Pancreas (tissue), 10 donors: ENCODE results near the gene RBP2. TPM values are rescaled to one million over a fixed set of nuclear protein-coding genes. Genes with fewer than 3 reads are reported as not detected.
A peak's percentile ranks its signal among the peaks of the same experiment; 100 is the strongest.
"Not testable (repeated sequence)": the region's sequence is repeated elsewhere in the genome, so short reads cannot be mapped to it uniquely, and the experiment has no call there.

Experiments
- ATAC-seq, 4 donors: fragments of 200-7000 bp; cut with Tn5 transposase; one replicate each; pipeline versions ENCODE4 v1.8.0 to v1.9.1; 2020; ENCODE audit warnings: mild to moderate bottlenecking in 4 of 4, moderate library complexity in 4 of 4
- DNase-seq, 6 donors: peaks; one replicate each; pipeline ENCODE4 v3.0.0-alpha.2; 2020
- FAIRE-seq: peaks from 2 replicates; lab custom pipeline; 2012; peaks lifted over from hg19 to GRCh38; lab: Jason Lieb, UNC
- H3K27ac ChIP-seq, 4 donors: fragments of 200-600 bp; sonication (generic); 1 replicate in 3 of 4; 2 replicates in 1 of 4; pipeline versions ENCODE4 v1.5.0 to v1.8.0; 2020
- H3K27me3 ChIP-seq, 4 donors: fragments of 200-600 bp; one replicate each; pipeline ENCODE4 v1.8.0; 2021
- H3K36me3 ChIP-seq, 3 donors: fragments of 200-600 bp; sonication (generic) in 1 of 3; one replicate each; pipeline versions ENCODE4 v1.5.0 to v1.8.0; 2020 to 2021
- H3K4me1 ChIP-seq, 3 donors: fragments of 200-600 bp; one replicate each; pipeline ENCODE4 v1.8.0; 2021
- H3K4me3 ChIP-seq, 4 donors: fragments of 200-600 bp; sonication (generic) in 2 of 4; one replicate each; pipeline versions ENCODE4 v1.5.0 to v1.8.0; 2020 to 2021
- H3K9me3 ChIP-seq, 4 donors: fragments of 200-600 bp; one replicate each; pipeline ENCODE4 v1.8.0; 2021
- WGBS, 2 donors: extraction: QIAGEN DNeasy Blood & Tissue Kit; methylation state at CpG; one replicate each; pipeline ENCODE4 v1.1.7; 2013; 5-methylcytosine and 5-hydroxymethylcytosine counted together
- intact Hi-C, 3 donors: fragments of 100-400 bp; cut with DNase I; formaldehyde crosslinking; loops; one replicate each; pipeline versions ENCODE4 v1.11.1 to v1.14.2; 2022
- polyA plus RNA-seq, 2 donors: library from polyadenylated mRNA; stranded (reverse); fragments of 200-250 nt; gene quantifications; one replicate each; pipeline ENCODE4 v1.2.3, GENCODE V29; 2013
- total RNA-seq, 6 donors: library from RNA; stranded (reverse); fragmentation: NEBNext Ultra II Directional in 4 of 6; extraction: Animal tissue kit (Norgen Biotek cat#: 25700) in 4 of 6; gene quantifications; one replicate each; pipeline versions ENCODE4 v1.2.1 to v1.2.4, GENCODE V29; 2021 to 2023
- TF ChIP-seq, protein P1 (sequence below), 4 donors: fragments of 200-600 bp; sonication (generic) in 3 of 4; IDR thresholded peaks; one replicate each; pipeline versions ENCODE4 v1.5.0 to v1.8.0; 2021; ENCODE audit warnings: antibody characterized with exemption in 4 of 4
- donor health status: healthy with polysubstance abuse.
- donor health status: DM: no; HTN: no; CAD: no; lungs with moderate emphysema.
- donor health status: DM: no; HTN: no; CAD: no.
- donor health status: control.
- donor health status: control.
- donor health status: Bipolar disorder and iron deficiency.
- donor health status: DM: yes; HTN: yes; CAD: no.
- donor health status: DM: no; HTN: no; CAD: no.
- donor health status: DM: no; HTN: no; CAD: no.
- donor health status: DM: yes; HTN: yes; CAD: no.

Gene RBP2
- total and polyA plus RNA-seq, 8 donors, result 0.38 to 7.5 (median 1.4) TPM; not detected in 3

GRCh38 chr3:139421040-139421439 lies 55.3 kb downstream of the RBP2 start:
- WGBS, 2 donors, result 9 to 13% methylated on average over 1 of the region's 1 CpG
- DNase-seq (no peak), ATAC-seq (peak in 3 of 4 donors; percentile 32 to 44 (median 38)), FAIRE-seq (no peak)
- no peaks in the 10 kb centered on the region for H3K36me3 ChIP-seq
- no peaks in the 10 kb centered on the region for H3K9me3 ChIP-seq
- no peaks in the 10 kb centered on the region for H3K27me3 ChIP-seq
- peaks cover 13 to 17% (median 14%) of the 10 kb centered on the region in 3 donors for H3K4me1 ChIP-seq
- H3K27ac ChIP-seq, result peak overlapping the region in 2 of 4 donors; percentile 31 to 50
- H3K4me3 ChIP-seq, result no peak overlapping the region
- TF ChIP-seq, protein P1, sequence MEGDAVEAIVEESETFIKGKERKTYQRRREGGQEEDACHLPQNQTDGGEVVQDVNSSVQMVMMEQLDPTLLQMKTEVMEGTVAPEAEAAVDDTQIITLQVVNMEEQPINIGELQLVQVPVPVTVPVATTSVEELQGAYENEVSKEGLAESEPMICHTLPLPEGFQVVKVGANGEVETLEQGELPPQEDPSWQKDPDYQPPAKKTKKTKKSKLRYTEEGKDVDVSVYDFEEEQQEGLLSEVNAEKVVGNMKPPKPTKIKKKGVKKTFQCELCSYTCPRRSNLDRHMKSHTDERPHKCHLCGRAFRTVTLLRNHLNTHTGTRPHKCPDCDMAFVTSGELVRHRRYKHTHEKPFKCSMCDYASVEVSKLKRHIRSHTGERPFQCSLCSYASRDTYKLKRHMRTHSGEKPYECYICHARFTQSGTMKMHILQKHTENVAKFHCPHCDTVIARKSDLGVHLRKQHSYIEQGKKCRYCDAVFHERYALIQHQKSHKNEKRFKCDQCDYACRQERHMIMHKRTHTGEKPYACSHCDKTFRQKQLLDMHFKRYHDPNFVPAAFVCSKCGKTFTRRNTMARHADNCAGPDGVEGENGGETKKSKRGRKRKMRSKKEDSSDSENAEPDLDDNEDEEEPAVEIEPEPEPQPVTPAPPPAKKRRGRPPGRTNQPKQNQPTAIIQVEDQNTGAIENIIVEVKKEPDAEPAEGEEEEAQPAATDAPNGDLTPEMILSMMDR (IDR thresholded peaks at IDR 0.05), result no peak
- intact Hi-C loops, result no loop called here

- H3K27me3 ChIP-seq, result no peaks in the 10 kb centered on the region
- no peaks in the 10 kb centered on the region for H3K9me3 ChIP-seq
- no peak for ATAC-seq
- no peak overlapping the region for H3K27ac ChIP-seq
- DNase-seq, result no peak
- intact Hi-C loops, result no loop called here
- 95 to 100% methylated on average over 2 of the region's 2 CpGs for WGBS, 2 donors
- no peaks in the 10 kb centered on the region for H3K36me3 ChIP-seq
- no peak for FAIRE-seq
- TF ChIP-seq, protein P1 (IDR thresholded peaks at IDR 0.05), result no peak
- peaks cover 0 to 9% (median 9%) of the 10 kb centered on the region in 3 donors for H3K4me1 ChIP-seq
- no peak overlapping the region for H3K4me3 ChIP-seq
These were observed 58.2 kb downstream of the RBP2 start for GRCh38 chr3:139418144-139418543.

DNA sequence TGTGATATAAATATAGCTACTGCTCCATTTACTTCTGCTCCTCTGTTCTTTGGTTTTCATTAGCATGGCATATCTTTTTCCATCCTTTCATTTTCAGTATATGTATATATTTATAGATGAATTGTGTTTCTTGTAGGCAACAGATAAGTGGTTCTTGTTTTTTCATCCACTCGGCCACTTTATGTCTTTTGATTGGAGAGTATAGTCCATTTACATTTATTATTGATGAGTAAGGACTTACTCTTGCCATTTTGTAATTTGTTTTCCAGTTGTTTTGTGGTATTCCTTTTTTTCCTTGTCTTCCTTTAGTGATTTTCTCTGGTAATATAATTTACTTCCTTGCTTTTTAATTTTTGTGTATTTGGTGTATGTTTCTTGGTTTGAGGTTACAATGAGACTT lies 60.0 kb downstream of the RBP2 start:
- intact Hi-C loops, result no loop called here
- Histone ChIP-seq H3K9me3 (no peaks in the 10 kb centered on the region), H3K36me3 (no peaks in the 10 kb centered on the region), H3K27me3 (no peaks in the 10 kb centered on the region), H3K27ac (no peak overlapping the region), H3K4me3 (no peak overlapping the region), H3K4me1 (peaks cover 0 to 7% (median 5%) of the 10 kb centered on the region in 3 donors)
- FAIRE-seq, result no peak
- no peak for ATAC-seq
- 92 to 97% methylated on average over 1 of the region's 1 CpG for WGBS, 2 donors
- no peak for DNase-seq
- TF ChIP-seq, protein P1 (IDR thresholded peaks at IDR 0.05), result no peak

DNA sequence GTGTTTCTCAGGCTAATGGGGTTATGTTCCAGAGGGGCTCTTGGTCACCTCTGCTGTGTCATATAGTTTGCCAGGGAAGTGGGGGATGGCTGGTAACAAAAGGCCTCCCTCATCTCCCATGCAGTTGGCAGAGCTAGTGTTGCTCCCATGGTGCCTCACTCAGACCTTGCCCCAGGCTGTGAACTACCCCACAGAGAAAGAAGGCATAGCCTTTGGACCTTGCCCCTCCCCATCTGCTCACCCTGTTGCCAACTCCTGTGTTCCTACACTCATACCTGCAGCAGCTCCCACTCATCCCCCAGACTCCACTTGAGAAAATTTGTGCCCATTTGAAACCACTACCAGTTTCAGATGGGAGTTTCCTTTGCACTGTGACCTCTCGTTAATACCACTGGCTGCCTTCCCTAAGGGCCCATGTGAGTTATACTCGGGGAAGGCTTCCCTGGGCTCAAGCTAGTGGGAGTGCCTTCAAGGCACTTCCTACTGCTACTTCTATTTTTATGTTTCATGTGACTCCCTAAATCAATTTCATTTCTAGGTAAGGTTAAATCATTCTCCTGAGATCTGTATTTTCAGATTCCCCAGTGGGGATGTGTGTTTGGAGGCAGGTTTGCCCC lies 61.6 kb downstream of the RBP2 start:
- DNase-seq (no peak), ATAC-seq (peak in 1 of 4 donors; percentile 31), FAIRE-seq (no peak)
- H3K9me3 ChIP-seq, result no peaks in the 10 kb centered on the region
- 75 to 81% methylated on average over 2 of the region's 2 CpGs for WGBS, 2 donors
- no peaks in the 10 kb centered on the region for H3K4me1 ChIP-seq
- no peak overlapping the region for H3K4me3 ChIP-seq
- intact Hi-C loops, result no loop called here
- no peaks in the 10 kb centered on the region for H3K36me3 ChIP-seq
- H3K27ac ChIP-seq, result no peak overlapping the region
- TF ChIP-seq, protein P1 (IDR thresholded peaks at IDR 0.05), result no peak
- H3K27me3 ChIP-seq, result no peaks in the 10 kb centered on the region

- DNase-seq, H3K4me3 ChIP-seq, H3K9me3 ChIP-seq, ATAC-seq, H3K4me1 ChIP-seq, H3K27me3 ChIP-seq, intact Hi-C loops, H3K27ac ChIP-seq, FAIRE-seq, H3K36me3 ChIP-seq: not testable (repeated sequence)
These were observed 63.4 kb downstream of the RBP2 start for GRCh38 chr3:139412891-139413290.

Other genes starting within 250 kb of the RBP2 start
- 10 to 100 TPM; 17.3 to 27.2 (median 18.8) TPM for gene MRPS22, start 132.5 kb downstream of the RBP2 start, total RNA-seq
- gene MRPS22, start 132.5 kb downstream of the RBP2 start, polyA plus RNA-seq, result 10 to 100 TPM; 14.7 to 29.0 TPM
- 100 to 1,000 TPM in 4 of 6 donors, 10 to 100 TPM in 2; 62.7 to 114 (median 102) TPM for gene COPB2, start 86.9 kb downstream of the RBP2 start, total RNA-seq
- gene COPB2, start 86.9 kb downstream of the RBP2 start, polyA plus RNA-seq, result 10 to 100 TPM; 26.9 to 63.3 TPM
- gene RBP1, start 63.2 kb upstream of the RBP2 start, total RNA-seq, result 100 to 1,000 TPM; 146 to 422 (median 314) TPM
- 100 to 1,000 TPM; 311 to 378 TPM for gene RBP1, start 63.2 kb upstream of the RBP2 start, polyA plus RNA-seq
- gene NMNAT3, start 201.5 kb upstream of the RBP2 start, total RNA-seq, result 1 to 10 TPM; 4.5 to 8.7 (median 7.0) TPM
- gene NMNAT3, start 201.5 kb upstream of the RBP2 start, polyA plus RNA-seq, result 10 to 100 TPM in 1 of 2 donors, 1 to 10 TPM in 1; 5.7 to 10.6 TPM